Measurements from ENCODE around the gene OLFML2B. TPM values are rescaled to one million over a fixed set of nuclear protein-coding genes. Genes with fewer than 3 reads are reported as not detected.
"Not testable (repeated sequence)": the region's sequence is repeated elsewhere in the genome, so short reads cannot be mapped to it uniquely, and the experiment has no call there.

OLFML2B gene
- total RNA-seq, result 1.2 TPM

DNA sequence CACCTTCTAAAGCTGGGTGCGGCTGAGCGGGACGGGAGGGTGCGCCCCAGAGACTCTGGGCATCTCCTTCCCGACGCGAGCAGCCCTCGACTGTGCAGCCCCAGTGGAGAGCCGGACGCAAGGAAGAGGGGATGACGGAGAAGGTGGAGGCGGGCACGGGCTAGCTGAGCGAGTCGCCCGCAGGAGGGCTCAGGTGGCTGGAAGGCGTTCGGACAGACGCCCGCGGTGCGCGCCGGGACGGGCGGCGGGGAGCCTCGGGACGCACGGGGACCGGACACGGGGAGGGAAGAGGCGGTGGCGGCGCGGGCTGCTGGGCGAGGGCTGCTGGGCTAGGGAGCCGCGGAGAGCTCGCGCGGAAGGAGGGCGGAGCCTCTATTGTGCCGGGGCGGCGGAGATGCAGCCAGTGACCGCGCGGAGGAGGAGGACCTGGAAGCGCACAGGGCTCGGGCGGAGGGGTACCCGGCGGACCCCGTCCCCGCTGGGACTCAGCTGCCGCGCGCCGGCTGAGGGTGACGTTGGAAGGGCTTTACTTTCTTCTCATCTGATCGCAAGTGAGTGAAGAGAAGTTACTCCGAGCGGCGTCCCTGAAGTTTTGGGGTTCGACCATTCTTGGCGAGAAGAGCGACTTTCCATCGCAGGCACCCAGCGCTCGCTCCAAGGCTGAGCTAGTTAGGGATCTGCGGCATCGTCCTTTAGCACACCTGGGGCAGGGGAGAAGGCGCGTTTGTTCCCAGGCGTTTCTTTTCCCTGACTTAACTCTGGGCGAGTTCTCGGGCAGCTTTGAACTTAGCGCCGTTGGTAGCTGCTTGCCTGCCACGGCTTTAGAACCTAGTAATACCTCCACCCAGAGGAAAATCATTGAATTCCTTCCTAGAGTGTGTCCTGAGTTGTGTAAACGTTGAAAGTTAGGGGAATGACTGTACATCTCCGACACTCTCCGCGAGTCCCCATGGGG lies at the start of gene OLFML2B:
Gene OLFML2B, minus strand, starts transcription at position 323 of the 955 bp plus-strand sequence. CDS start 439 bp downstream, outside the sequence.
- FAIRE-seq, result no peak
- peak; percentile 58 to 61 for DNase-seq (ENCODE audit: low spot score in 2 of 2)

- no peak for FAIRE-seq
- no peak for DNase-seq (ENCODE audit: low spot score in 2 of 2)
Observed at GRCh38 chr1:162072740-162073139, 49.1 kb upstream of the OLFML2B start.

DNA sequence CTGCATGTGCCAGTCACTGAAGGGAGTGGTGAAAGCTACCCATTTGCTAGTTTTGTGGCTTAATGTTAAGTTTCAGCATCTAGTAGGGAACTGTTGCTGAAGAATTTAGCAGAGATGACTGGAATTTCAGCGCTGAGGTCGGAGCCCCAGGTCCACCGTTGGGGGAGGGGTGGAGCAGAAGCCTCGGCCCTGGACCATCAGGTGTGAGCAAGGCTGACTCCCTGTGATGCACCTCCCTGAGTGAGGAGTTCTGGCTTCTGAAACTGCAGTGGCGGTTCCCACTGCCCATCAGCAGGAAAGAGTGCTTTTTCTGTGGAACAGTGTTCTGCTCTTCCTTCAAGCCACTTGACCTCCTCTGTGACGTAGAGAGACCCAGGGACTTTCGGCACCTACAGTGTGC lies 47.2 kb upstream of the OLFML2B start:
- no peak for DNase-seq (ENCODE audit: low spot score in 2 of 2)
- no peak for FAIRE-seq

- no peak for DNase-seq (ENCODE audit: low spot score in 2 of 2)
- FAIRE-seq, result no peak
Observed at GRCh38 chr1:162070094-162070748, 46.6 kb upstream of the OLFML2B start.

- FAIRE-seq (no peak), DNase-seq (ENCODE audit: low spot score in 2 of 2) (peak; percentile 88 to 89)
Observed at GRCh38 chr1:162069334-162070093, 45.8 kb upstream of the OLFML2B start, which contains the start of gene NOS1AP. NOS1AP (plus strand) TSS chr1:162069691; CDS start chr1:162070178, 487 bp downstream.

GRCh38 chr1:162068301-162068700 lies 44.6 kb upstream of the OLFML2B start:
- no peak for FAIRE-seq
- no peak for DNase-seq (ENCODE audit: low spot score in 2 of 2)

DNA sequence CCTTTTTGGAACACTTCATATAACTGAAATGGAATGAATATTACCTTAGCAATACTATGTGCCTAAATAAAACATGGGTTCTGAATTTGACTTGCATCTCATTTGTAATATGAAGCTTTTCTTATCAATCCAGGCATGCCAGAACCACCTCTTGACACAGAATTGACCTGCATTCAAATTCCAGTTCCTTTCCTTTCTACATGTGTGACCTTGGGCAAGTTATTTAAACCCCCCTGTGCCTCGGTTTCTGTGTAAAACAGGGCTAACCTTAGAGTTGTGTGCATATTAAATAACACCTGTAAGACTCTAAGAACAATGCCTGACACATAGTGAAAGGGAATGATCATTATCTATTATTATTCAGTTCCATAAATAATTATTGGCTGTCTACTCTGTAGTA lies 43.8 kb upstream of the OLFML2B start:
- DNase-seq (ENCODE audit: low spot score in 2 of 2), result no peak
- FAIRE-seq, result no peak

DNA sequence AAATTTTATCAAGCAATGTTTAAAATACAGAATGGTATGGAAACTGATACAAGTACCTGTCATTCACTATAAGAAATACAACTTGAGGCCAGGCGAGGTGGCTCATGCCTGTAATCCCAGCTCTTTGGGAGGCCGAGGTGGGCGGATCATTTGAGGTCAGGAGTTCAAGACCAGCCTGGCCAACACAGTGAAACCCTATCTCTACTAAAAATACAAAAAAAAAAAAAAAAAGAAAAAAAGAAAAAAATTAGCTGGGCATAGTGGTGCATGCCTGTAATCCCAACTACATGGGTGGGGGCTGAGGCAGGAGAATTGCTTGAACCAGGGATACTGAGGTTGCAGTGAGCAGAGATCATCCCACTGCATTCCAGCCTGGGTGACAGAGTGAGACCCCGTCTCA lies 43.2 kb upstream of the OLFML2B start:
- not testable (repeated sequence) for FAIRE-seq; DNase-seq (ENCODE audit: low spot score in 2 of 2)

GRCh38 chr1:162065016-162065415 lies 41.3 kb upstream of the OLFML2B start:
- FAIRE-seq (no peak), DNase-seq (ENCODE audit: low spot score in 2 of 2) (no peak)

- no peak for FAIRE-seq
- DNase-seq (ENCODE audit: low spot score in 2 of 2), result no peak
Observed at GRCh38 chr1:162062542-162063015, 38.9 kb upstream of the OLFML2B start.

DNA sequence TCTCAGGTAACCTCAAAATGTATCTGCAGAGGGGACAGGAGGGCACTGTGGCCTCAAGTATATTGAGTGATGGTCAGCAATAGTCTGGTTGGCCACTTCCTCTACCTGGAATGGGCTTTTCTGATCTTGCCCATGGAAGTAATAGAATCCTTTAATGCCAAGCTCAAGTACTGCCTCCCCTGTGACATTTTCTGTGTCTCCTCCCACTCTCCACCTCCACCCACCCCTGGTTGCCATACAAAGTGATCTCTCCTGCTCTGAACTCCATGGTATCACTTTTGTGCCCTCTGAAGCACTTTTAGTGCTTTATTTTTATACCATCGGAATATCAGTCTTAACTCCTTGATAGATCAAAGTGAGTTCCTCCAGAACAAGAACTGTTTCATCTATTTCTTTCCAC lies 36.6 kb upstream of the OLFML2B start:
- no peak for DNase-seq (ENCODE audit: low spot score in 2 of 2)
- FAIRE-seq, result no peak

DNA sequence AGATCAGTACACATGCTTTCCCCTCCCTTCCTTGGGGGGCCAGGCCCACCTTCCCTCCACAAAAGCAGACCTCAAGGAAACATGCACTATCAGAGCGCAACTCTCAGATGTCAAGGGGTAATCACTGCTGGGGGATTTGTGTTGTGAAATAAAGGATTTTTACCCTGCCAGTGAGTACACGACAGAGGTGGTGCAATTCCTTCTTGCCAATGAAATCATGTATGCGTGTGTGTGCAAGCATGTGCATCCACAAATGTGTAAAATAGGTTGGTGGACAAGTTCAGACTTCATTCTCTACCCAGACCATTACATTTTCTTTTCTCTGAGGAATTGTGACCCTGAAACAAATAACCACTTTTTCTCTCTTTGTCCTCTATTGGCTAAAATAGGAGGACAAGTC lies 36.1 kb upstream of the OLFML2B start:
- no peak for DNase-seq (ENCODE audit: low spot score in 2 of 2)
- FAIRE-seq, result no peak

DNA sequence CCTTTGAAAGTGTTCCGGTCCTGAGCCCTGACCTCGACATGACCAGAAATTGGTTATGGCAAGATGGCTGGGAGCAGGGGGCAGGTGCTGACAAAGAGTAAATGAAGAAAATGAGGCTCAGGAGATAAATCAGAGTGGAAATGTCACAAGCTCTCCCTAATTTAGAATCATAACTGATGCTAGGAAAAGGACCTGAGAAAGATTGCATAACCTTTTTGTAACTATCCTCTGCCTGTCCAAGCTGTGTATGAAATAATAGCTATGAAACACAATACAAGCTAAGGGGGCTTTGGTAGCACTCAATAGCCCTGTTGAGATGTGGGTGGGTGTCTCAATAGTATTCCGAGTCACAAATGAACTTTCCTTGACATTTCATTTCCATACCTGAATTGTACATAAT lies 32.9 kb upstream of the OLFML2B start:
- DNase-seq (ENCODE audit: low spot score in 2 of 2) (no peak), FAIRE-seq (no peak)

DNA sequence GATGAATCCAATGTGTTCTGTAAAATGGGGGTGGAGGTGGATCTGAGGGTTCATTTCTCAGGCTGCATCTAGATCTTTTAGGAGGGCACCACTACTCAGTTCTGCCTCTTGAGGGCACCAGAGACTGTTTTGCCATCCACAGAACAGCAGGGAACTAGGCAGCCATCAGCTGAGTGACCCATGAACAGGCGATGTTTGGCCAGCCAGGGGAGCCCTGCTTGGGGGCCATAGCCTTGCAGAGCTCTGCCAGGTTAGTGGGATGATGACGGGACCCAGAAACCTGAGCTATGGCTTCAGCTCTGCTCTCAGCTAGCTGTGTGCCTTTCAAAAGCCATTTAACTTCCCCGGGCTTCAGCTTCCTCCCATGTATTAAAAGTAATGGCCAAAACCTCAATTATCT lies 32.4 kb upstream of the OLFML2B start:
- DNase-seq (ENCODE audit: low spot score in 2 of 2) (peak; percentile 31 to 61), FAIRE-seq (no peak)

DNA sequence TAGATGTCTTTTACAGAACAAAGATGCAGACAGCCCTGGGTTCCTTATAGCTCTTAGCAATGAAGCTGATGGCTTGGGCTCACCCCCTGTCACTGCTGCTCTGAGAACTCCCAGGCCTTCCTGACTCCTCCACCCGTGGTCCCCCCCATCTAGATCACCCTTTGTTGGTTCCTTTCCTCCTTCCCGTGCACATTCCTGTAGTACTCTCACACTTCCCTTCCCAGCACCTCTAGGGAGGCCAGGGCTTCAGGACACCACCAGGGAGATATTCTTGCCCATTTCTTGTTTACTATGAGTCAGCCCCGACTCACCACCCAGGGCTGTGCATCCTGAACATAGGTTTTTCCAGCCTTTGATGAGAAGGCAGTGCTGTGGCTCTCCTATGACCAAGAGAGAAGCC lies 31.4 kb upstream of the OLFML2B start:
- no peak for DNase-seq (ENCODE audit: low spot score in 2 of 2)
- no peak for FAIRE-seq

DNA sequence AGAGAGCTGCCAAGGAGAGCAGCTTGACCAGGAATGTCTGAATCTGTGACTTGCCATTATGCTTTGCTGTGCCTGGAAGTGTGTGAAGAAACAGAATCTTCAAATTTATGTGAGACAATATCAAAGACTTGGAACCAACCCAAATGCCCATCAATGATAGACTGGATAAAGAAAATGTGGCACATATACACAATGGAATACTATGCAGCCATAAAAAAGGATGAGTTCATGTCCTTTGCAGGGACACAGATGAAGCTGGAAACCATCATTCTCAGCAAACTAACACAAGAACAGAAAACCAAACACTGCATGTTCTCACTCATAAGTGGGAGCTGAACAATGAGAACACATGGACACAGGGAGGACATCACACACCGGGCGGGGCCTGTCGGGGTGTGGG lies 30.3 kb upstream of the OLFML2B start:
- not testable (repeated sequence) for FAIRE-seq; DNase-seq (ENCODE audit: low spot score in 2 of 2)

- DNase-seq (ENCODE audit: low spot score in 2 of 2) (no peak), FAIRE-seq (no peak)
Observed at GRCh38 chr1:162046921-162047320, 23.3 kb upstream of the OLFML2B start.

DNA sequence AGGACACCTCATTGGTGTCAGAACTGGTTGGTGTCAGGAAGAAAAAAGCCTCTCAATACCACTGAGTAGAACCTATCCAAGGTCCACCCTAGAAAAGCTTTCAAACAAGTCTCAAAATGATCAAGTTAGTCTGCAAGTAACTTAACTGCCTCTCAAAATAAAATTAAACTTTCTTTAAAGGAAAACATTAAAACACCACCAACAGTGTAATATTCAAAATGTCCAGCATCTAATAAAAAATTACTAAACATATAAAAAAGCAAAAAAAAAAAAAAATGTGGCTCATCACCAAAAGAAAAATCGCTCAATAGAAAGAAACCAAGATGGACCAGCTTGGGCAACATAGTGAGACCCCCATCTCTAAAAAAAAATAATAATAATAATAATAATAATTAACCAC lies 18.7 kb upstream of the OLFML2B start:
- FAIRE-seq, result no peak
- DNase-seq (ENCODE audit: low spot score in 2 of 2), result no peak

- FAIRE-seq (no peak), DNase-seq (ENCODE audit: low spot score in 2 of 2) (no peak)
Observed at GRCh38 chr1:162040657-162041056, 17.0 kb upstream of the OLFML2B start.

GRCh38 chr1:162040001-162040400 lies 16.3 kb upstream of the OLFML2B start:
- no peak for FAIRE-seq
- DNase-seq (ENCODE audit: low spot score in 2 of 2), result no peak

GRCh38 chr1:162038624-162039023 lies 15.0 kb upstream of the OLFML2B start:
- DNase-seq (ENCODE audit: low spot score in 2 of 2) (no peak), FAIRE-seq (no peak)

All from frontal cortex (tissue), 4 donors.